Thoracic aorta (tissue), 2 donors: ENCODE results near the gene ABTB2. TPM values are rescaled to one million over a fixed set of nuclear protein-coding genes. Genes with fewer than 3 reads are reported as not detected.

Experiments
- ATAC-seq: fragments of 150-250 bp; one replicate; pipeline ENCODE4 v1.8.0; 2017; ENCODE audit warnings: low read depth; ENCODE audit not compliant: insufficient number of reproducible peaks, low FRiP score
- DNase-seq: peaks from one replicate; pipeline ENCODE4 v3.0.0-alpha.2; 2020; ENCODE audit warnings: low spot score
- H3K27ac ChIP-seq, 2 donors: fragments of 200-600 bp; sonication (generic); 1 replicate in 1 of 2; 2 replicates in 1 of 2; pipeline ENCODE4 v1.5.1; 2016; ENCODE audit warnings: mild to moderate bottlenecking in 2 of 2, moderate library complexity in 2 of 2
- H3K27me3 ChIP-seq: fragments of 200-600 bp; sonication (generic); replicated peaks from 2 replicates; pipeline ENCODE4 v1.6.0; 2016; ENCODE audit warnings: mild to moderate bottlenecking; ENCODE audit not compliant: insufficient read depth
- H3K36me3 ChIP-seq: fragments of 200-600 bp; sonication (generic); one replicate; pipeline ENCODE4 v1.5.1; 2016
- H3K4me1 ChIP-seq, 2 donors: fragments of 200-600 bp; sonication (generic); 1 replicate in 1 of 2; 2 replicates in 1 of 2; pipeline versions ENCODE4 v1.5.1 to v1.6.0; 2016; ENCODE audit warnings: low read depth in 2 of 2, mild to moderate bottlenecking in 1 of 2; ENCODE audit not compliant: control insufficient read depth in 1 of 2
- H3K4me3 ChIP-seq: fragments of 200-600 bp; sonication (generic); 2 replicates; pipeline ENCODE4 v1.5.1; 2016; ENCODE audit warnings: mild to moderate bottlenecking
- H3K9me3 ChIP-seq: fragments of 200-600 bp; sonication (generic); 2 replicates; pipeline ENCODE4 v1.5.1; 2016
- CTCF ChIP-seq: fragments of 200-600 bp; sonication (generic); IDR thresholded peaks from one replicate; pipeline ENCODE4 v1.5.1; 2019; ENCODE audit warnings: antibody characterized with exemption
- total RNA-seq, 2 donors: library from RNA; depleted of rRNA; stranded (reverse); fragments of >200 nt; gene quantifications; one replicate each; pipeline versions ENCODE4 v1.1.0 to v1.2.3, GENCODE V29; 2016

ABTB2 gene
- total RNA-seq, 2 donors from 2014 or later, result 12.3 to 31.0 TPM

DNA sequence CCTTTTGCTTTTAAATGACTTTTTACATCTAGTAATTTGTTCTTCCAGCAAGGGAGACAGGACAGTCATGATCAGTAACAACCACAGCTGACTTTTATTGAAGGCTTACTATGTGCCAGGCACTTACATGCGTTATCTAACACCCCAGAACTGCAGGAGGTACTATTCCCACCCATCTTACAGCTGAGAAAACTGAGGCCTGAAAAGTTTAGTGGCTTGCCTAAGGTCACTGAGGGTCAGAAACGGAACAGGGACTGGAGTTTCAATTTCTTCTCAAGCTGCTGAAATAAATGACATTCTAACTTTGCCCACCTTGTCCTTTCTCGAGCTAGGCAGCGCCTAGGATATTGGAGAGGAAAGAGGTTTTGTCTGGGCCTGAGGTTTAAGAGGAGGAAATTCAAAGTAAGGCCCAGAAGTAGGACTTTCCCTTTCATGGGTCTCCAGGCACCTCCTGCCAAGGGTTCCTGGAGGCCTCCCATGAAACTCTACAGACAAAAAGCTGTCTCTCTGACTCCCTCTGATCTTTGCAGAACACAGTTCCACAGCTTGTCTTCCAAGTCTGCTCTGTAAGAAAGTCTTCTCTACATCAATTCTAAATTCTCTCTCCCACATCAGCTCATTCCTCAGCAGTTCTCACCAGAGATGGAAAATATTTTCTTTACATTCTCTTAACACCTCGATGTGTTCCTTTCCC is 150.2 kb downstream of the ABTB2 start:
- peaks cover 0 to 14% of the 10 kb centered on the region in 2 donors for H3K4me1 ChIP-seq
- ATAC-seq (no peak), DNase-seq (no peak)
- H3K27me3 ChIP-seq, result no peaks in the 10 kb centered on the region
- H3K4me3 ChIP-seq, result no peak overlapping the region
- no peaks in the 10 kb centered on the region for H3K36me3 ChIP-seq
- H3K27ac ChIP-seq, result no peak overlapping the region
- no peak for TF ChIP-seq CTCF
- H3K9me3 ChIP-seq, result no peaks in the 10 kb centered on the region

DNA sequence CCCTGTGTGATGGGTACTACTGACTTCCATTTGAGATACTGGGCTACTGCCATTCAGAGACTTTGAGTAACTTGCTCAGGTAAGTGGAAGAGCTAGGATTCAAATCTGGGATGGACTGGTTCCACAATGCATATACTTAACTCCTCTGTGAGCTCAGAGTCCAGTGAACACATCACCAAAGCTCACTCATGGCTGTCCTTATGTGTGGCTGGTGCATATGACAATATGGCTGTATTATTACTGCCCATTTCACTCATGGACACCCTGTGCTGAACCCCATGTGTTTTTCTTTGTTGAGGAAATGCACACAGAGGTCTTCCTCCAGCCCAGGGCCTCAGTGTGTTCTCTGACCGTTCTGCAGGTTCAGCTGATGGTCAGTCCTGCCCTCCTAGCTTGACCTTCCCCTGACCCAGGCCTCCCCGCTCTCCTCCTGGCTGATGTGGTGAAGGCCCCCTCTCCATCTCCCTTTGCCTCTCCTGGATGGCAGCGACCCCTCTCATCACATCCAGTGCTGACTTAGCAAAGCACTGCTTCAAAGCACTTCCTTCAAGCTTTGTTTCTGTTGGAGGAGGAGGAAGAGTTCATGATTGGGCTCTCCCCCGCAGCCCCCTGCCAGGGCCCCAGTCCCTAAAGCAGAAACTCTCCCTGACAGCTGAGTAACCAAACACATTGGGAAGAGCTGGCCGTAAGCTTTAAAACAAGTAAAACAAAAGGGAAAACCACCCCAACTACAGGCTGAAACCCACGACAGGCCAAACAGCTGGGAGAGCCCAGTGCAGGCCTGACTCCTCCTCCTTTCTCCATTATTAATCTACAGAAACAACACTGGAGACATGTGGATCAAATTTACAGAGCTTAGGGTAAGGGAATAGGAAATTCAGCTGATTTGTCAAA is 151.2 kb downstream of the ABTB2 start:
- Histone ChIP-seq H3K4me1 (peaks cover 0 to 14% of the 10 kb centered on the region in 2 donors), H3K36me3 (no peaks in the 10 kb centered on the region), H3K4me3 (no peak overlapping the region), H3K9me3 (no peaks in the 10 kb centered on the region), H3K27ac (no peak overlapping the region), H3K27me3 (no peaks in the 10 kb centered on the region)
- no peak for TF ChIP-seq CTCF
- ATAC-seq (no peak), DNase-seq (no peak)

GRCh38 chr11:34205326-34206035 is 152.3 kb downstream of the ABTB2 start:
- no peak for DNase-seq
- H3K36me3 ChIP-seq, result no peaks in the 10 kb centered on the region
- no peak for TF ChIP-seq CTCF

DNA sequence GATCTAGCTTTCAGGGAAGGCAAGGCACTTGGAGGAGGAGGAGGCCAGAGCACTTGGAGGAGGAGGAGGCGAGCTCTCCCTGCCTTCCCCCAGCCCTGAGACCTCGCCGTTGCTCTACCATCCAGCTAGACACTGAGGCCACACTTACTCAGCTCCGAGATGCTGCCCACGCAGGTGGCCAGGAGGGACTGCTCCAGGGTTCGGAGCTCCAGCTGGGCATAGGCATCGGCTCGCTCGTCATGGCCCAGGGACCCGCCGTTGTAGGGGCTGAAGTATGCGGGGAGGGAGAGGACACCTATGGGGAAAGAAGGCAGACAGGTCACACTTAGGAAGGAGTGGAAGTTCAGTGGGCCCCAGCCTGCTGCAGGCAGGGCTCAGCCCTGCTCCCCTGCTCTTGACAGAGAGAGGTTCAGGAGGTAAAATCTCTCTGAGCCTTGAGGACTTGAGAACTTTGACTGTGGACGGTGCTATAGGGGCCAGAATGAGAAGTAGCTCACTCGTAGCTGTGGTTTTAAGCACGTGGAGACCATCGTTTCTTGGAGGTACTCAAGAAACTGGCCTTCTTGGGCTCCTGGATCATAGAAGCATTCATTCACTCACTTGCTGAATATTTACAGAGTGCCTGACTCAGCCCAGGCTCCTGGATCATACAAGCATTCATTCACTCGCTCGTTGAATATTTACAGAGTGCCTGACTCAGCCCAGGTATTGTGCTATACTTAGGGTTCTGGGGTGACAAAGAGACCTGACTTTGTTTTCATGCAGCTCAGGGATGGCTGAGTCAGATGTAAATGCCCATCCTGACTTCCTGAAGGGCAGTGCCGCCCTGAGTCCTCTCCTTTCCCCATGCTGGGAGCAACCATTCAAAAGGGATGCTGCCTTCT is 153.2 kb downstream of the ABTB2 start:
- Histone ChIP-seq H3K27ac (no peak overlapping the region), H3K4me1 (peaks cover 0 to 14% of the 10 kb centered on the region in 2 donors), H3K4me3 (no peak overlapping the region), H3K36me3 (no peaks in the 10 kb centered on the region), H3K9me3 (no peaks in the 10 kb centered on the region), H3K27me3 (no peaks in the 10 kb centered on the region)
- TF ChIP-seq CTCF, result no peak
- no peak for DNase-seq
- ATAC-seq, result no peak

More at GRCh38 chr11:34205326-34206035, 152.3 kb downstream of the ABTB2 start:
- ATAC-seq, result no peak
- no peak overlapping the region for H3K4me3 ChIP-seq
- H3K27me3 ChIP-seq, result no peaks in the 10 kb centered on the region
- H3K4me1 ChIP-seq, result peaks cover 0 to 14% of the 10 kb centered on the region in 2 donors
- H3K9me3 ChIP-seq, result no peaks in the 10 kb centered on the region
- no peak overlapping the region for H3K27ac ChIP-seq
